Pons (tissue), 1 donor: ENCODE data around the gene CCDC9.
A peak's percentile ranks its signal among the peaks of the same experiment; 100 is the strongest.
"Not testable (repeated sequence)": the region's sequence is repeated elsewhere in the genome, so short reads cannot be mapped to it uniquely, and the experiment has no call there.

Source experiments
- DNase-seq: peaks from one replicate; pipeline ENCODE4 v3.0.0-alpha.2; 2016; ENCODE audit warnings: low spot score

The CCDC9 gene

DNA sequence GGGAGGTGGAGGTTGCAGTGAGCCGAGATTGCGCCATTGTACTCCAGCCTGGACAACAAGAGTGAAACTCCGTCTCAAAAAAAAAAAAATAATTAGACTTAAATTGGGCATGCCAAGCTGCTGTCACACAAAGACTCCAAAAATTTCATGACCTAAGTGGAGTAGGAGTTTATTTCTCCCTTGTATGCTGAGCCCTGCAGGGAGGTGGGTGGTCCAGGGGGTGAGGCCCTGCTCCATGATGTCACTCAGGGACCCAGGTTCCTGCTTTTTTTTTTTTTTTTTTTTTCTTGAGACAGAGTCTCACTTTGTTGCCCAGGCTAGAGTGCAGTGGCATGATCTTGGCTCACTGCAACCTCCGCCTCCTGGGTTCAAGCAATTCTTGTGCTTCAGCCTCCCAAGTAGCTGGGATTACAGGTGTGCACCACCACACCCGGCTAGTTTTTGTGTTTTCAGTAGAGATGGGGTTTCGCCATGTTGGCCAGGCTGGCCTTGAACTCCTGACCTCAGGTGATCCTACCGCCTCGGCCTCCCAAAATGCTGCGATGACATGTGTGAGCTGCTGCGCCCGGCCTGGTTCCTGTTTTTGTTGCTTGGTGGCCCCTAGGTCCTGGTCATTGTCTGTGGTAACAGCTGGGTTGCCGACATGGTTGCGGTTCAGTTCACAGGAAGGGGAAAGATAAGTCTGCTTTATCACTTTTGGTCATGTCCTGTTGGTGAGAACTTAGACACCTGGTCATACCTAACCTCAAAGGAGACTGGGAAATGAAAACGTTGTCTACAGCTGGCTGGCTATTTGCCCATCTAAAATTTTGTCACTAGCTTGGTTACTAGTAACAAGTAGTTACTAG, 5.8 kb downstream of the CCDC9 start:
- DNase-seq, result not testable (repeated sequence)

DNA sequence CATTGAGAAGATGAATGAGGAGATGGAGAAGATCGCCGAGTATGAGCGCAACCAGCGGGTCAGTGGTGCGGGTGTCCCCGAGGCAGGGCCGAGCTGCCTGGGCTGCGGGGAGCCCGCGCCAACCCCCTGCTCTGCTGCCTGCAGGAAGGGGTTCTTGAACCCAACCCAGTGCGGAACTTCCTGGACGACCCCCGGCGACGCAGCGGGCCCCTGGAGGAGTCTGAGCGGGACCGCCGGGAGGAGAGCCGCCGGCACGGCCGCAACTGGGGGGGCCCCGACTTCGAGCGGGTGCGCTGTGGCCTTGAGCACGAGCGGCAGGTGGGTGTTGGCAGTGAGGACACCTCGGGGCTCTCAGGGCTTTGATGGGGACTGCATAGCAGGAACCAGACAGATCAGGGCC, 8.3 kb downstream of the CCDC9 start:
- no peak for DNase-seq

DNA sequence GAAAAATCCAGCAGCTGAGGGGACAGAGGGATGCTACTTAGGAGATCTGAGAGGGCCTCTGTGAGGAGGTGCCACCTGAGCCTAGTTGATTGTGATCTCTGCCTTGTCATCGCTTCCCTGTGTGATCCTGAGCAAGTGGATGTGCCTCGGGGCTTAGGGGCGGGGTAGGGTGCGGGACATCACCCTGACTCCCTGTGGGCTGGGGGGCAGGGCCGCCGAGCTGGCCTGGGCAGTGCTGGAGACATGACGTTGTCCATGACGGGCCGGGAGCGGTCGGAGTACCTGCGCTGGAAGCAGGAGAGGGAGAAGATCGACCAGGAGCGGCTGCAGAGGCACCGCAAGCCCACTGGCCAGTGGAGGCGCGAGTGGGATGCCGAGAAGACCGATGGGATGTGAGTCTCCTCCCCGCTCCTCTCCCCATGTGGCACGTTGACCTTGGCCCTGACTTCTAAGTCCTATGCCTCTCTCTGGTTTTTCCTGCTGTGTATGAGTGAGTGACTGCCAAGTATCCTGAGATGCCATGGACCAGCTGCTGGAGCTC, 10.1 kb downstream of the CCDC9 start:
- DNase-seq, result no peak

DNA sequence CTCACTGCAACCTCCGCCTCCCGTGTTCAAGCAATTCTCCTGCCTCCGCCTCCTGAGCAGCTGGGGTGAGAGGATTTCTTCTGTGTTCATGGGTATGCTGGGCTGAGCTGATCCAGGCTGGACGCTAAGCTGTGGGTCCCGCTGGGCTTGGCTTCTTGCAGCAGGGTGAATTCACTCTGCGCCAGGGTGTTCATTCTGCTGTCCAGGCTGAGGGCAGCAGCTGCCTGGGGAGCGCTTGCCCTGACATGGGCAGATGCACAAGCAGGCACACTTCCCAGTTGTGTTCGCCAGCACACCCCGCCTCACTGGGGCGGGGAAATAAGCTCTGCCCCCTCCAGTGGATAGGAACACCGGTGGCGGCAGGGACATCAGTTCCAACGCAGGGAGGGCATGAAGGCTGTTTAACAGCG, 11.0 kb downstream of the CCDC9 start:
- DNase-seq, result peak; percentile 82

DNA sequence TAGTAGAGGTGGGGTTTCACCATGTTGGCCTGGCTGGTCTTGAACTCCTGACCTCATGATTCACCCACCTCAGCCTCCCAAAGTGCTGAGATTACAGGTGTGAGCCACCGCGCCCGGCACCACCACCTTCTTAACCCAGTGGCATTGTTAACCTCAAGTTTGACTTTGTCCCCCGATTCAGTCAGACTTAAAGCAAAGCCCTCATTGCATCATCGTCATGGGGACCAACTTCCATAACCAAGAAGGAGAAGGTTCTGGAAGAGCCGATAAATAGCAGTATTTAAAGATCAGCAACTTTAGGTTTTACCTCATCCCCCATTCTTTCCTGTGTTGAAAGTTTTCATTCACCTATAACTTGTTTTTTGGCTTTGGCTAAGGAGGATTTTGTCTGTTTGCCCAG, 11.7 kb downstream of the CCDC9 start:
- DNase-seq, result no peak

DNA sequence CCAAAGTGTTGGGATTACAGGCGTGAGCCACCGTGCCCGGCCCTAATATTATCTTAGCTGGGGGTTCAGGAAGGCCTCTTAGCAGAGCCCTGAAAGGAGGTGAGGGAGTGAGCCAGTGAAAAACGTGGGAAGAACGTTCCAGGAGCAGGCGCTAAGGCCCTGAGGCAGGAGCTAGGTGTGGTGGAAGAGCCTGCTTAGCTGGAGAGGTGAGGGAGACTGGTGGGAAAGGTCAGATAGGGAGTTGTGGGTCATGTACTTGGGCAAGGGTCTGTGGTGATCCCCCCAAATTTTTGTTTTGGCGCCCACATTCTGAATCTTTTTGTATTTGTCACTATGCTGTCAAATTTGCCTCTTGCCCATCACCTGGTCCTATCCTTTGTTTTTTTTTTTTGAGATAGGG, 13.3 kb downstream of the CCDC9 start:
- no peak for DNase-seq

DNA sequence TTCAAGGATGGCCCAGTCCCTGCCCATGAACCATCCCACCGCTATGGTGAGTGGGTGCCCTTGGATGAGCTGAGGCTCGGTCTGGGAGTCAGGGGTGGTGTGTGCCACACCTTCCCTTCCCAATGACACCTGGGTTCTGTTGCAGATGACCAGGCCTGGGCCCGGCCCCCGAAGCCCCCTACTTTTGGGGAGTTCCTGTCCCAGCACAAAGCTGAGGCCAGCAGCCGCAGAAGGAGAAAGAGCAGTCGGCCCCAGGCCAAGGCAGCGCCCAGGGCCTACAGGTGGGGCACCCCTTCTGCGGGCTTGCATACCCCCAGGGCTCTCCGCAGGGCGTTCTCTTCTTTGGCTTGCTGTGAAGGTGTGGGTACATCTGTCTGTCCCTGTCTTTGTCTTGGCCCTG, 14.1 kb downstream of the CCDC9 start:
- no peak for DNase-seq

DNA sequence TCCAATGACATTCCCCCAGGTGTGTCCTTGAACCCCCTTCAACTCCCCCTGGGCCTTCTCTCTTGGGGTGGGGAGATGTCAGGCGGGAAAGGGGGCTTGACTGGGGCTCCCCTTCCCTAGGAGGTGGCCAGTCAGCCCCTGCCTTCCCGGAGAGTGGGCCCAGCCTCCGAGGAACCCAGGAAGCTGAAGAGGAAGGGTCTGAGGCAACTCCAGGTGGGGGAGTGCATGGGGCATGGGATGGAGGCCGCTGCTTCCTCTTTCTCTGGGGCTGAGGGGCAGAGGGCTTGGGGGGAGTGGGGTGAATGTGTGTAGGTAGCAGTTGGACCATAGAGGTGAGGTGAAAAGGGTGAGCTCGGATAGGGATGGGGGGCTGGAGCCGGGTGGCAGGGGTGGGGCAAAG, 15.6 kb downstream of the CCDC9 start:
- no peak for DNase-seq

DNA sequence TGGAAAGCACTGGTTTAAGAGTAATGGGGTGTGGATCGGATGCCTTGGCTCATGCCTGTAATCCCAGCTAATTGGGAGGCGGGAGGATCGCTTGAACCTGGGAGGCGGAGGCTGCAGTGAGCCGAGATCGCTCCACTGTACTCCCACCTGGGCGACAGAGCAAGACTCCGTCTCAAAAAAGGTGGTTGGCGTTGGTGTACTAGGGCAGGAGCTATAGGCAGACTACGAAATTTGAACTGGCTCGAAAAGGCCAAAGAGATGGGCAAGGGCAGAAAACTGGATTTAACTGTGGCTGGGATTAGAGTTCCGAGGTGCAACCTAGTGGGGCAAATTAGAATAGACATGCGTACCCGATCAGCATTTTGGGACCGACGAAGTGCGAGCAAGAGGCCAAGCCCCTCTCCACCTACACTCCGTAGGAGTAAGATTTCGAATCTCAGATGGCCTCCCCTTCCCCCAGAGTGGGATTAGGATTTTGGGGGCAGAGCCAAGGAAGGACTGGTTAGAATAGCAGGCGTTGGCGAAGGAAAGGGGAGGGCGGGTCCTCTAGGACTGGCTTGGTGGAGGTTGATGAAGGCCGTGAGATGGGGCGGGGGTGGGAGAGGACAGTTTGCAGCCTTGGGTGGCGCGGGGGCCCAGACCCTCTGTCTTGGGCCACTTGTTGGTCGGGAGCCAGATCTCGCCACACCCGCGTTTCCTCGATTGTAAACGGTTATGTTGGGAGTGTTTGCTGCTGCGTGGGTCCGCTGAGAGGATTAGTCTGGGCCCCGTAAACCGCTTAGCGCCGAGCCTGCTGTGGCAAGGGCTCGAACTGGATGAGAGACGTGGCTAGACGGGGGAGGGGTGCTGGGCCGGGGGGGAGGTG, 16.4 kb downstream of the CCDC9 start:
- DNase-seq, result no peak

DNA sequence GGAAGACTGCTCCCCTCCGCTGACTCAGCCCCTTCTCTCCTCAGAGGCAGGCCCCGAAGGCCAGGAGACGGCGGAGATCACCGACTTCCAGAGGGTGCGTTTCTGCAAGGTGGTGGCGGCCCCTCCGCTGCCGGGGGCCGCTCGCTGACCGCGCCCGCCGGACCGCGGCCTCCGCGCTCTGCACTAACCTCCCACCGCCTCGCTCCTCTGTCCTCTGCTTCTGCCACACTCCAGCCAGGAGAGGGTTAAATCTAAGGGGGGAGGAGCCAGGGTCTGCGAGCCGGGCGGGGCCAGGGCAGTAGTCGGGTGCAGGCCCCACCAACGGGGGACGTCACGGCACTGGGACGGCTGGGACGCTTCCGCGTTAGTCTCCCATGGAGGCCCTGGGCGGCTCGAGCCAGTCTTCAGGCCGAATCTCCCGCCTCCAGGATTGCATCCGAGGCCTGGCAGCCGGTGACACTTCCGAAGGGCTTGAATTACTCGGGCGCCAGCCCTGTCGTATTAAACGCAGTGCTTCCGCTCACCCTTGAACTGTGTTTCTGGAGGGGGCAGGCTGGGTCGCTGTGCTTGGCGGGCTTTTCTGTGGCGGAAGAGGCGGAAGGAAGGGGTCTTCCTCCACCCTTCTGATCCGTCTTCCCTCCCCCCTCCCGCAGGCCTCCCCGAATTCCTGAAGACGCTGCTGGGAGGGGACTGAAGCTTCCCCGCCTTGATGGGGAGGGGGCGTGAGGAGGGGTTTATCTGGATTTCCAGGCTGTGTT, 17.2 kb downstream of the CCDC9 start:
- peak; percentile 85 for DNase-seq

DNA sequence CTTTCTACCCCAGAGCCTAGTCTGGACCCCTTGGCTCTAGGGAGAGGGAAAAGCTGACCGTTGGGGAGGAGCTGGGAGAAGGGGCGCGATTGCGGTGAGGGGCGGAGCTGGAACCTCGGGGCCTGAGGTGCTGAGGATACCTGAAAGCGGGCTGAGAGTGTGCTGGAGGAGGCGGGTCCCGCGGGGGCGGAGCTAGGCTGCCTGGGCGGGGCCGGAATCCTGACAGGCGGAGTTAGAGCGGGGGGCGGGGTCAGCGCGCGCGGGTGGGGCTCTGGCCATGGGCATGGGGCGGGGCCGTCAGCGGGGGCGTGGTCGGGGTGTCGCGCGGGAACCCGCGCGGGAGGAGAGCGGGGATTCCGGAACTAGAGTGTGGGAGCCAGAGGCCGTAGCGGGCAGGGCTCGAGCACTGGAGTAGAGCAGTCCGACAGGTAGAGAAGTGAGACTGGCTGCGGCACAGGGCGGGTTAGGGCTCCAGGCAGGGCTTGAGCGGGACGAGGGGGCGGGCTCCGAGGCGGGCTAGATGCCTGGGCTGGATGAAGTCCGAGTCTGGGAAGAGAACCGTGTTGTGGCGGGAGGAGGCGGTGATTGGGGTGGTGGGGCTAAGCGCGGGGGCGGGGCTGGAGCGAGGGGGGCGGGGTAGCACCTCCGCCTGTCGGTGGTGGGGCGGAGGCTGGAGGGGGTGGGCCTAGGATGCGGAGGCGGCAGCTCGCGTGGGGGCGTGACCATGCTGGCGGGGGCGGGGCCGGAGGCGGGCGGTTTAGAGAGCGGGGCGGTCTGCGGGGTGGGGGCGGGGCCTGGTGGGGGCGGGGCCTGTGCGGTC, 18.0 kb downstream of the CCDC9 start, which contains the start of gene INAFM1:
INAFM1 (plus strand) TSS at position 815 of the 820 bp plus-strand sequence. CDS start 35 bp downstream, outside the sequence.
- DNase-seq, result peak; percentile 89

DNA sequence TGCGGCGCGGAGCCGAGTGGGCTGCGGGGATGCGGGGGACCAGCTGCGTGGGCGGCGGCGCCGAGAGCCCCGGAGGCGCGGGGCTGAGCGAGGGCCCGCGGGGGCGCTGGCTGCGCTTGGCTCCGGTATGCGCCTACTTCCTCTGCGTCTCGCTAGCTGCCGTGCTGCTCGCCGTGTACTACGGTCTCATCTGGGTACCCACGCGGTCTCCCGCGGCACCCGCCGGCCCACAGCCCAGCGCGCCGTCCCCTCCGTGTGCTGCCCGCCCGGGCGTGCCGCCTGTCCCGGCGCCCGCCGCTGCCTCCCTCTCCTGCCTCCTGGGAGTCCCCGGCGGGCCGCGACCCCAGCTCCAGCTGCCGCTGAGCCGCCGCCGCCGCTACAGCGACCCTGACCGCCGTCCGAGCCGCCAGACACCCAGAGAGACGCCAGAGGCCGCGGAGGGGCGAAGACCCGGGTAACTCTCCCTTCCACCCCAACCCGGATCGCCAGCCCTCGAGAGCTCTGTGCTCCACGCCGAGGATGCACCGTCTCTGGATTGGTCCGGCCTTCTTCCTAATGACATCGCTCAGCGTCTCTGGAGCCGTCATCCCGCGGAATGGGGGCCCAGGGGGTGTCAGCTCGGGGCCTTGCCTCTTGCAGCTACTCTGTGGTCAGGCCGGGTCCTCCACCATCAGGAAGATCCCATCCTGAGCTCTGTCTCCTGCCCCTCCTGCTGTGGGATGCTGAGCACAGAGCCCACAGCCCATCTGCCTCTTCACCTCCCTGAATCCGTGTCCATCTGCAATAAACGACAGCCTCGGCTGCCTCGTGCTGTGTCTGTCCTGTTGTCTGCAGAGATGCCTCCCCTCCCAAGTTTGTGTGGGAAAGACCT, 18.8 kb downstream of the CCDC9 start:
- no peak for DNase-seq

DNA sequence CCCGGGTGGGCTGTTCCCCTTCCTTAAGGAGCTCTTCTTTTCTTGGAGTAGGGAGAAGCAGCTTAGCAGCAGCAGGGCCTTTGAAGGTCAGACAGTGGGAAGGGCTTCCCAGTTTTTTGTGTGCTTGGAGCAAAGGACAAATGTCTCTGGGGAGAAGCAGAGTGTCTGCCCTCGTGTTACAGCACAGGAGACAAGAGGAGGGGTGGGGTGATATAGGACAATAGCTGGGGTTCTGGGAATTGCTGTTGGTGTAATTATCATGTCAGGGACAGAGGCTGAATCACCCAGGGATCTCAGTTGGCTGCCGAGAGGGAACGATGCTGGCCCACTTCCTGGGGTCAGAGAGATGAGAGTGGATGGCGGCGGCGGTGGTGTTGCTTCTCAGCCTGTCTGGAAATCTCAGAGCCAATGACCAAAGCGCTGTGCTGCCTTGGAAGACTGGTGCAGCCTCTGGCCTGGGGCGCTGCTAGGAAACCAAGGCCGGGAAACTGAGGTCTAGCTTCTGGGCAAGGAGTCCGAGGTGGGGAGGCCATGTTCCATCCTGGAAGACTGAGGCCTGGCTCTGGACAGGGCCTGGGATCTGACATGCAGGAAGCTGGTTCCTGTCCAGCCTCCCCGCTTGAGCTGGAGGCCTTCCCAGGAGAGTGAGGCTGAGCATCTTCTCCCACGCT, 19.6 kb downstream of the CCDC9 start:
- DNase-seq, result no peak

DNA sequence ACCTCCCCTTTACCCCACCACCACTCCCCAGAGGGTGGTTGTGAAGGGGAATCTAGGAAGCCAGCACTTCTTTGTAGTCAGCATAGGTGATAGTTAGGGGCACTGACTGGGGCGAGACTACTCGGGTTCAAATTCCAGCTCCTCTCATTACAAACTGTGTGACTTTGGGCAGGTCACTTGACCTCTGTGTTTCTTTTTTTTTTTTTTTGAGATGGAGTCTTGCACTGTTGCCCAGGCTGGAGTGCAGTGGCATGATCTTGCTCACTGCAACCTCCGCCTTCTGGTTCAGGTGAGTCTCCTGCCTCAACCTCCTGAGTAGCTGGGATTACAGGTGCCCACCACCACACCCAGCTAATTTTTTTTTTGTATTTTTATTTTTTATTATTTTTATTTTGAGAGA, 20.2 kb downstream of the CCDC9 start:
- DNase-seq, result not testable (repeated sequence)

DNA sequence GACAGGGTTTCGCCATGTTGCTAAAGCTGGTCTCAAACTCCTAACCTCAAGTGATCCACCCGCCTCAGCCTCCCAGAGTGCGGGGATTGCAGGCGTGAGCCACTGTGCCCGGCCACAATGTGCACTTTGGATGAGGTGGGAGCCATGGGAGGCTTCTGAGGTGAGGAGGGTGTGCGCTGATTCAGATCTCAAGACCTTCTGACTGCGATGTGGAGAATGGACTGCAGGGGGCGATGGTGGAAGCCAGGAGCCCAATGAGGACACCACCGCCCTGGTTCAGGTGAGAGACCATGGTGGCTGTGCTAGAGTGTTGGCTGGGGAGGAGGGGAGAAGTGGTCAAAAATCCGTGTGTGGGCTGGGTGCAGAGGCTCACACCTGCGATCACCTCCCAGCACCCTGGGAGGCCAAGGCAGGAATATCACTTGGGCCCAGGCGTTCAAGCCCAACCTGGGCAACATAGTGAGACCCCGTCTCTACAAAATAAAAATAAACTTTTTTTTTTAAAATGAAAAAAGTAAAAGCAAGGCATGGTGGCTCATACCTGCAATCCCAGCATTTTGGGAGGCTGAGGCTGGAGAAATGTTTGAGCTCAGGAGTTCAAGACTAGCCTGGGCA, 24.0 kb downstream of the CCDC9 start:
- no peak for DNase-seq

DNA sequence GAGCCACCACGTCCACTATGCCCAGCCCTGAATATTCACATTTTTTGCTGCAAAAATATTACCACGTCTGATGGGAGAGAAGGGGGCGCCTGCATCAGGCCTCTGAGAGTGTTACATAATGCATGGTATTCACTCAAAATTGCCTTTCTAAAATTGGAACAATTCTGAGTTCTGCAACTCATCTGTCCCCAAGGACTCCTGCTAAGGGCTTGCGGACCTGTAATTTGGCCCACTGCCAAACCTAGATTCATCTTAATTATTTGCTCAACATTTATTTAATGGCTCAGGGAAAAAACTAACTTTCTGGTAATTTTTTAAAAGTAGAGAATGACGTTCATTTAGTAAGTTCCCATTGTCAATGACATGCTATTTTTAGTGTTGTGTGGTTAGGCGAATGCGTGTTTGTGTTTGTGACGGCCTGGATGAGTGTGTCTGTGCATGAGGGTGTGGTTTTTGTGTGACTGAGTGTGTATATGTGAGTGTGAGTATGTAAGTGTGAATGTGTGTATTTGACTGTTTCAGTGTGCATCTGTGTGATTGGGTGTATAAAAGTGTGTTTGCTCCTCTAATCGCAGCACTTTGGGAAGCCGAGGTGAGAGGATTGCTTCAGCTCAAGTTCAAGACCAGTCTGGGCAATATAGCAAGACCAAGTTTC, 27.2 kb downstream of the CCDC9 start:
- no peak for DNase-seq

DNA sequence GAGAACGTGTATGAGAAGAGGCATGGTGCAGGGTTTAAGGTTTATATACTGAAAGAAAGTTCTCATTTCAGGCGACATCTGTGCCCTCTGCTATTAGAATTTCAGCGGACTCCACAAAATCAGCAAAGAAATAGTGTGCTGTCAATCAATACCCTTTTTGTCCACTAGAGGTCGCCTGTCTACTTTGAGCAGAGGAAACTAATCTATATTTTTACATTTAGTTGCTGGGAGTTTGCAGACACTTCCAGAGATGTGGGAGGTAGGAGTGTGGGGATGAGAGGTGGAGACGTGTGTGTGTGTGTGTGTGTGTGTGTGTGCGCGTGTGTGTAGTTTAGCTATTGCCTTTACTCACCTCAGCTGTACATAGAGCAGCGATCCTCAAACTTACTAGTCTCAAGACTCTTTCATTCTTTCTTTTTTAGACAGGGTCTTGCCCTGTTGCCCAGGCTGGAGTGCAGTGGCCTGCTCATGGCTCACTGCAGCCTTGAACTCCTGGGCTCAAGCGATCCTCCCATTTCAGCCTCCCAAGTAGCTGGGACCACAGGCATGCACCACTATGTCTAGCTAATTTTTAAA, 28.1 kb downstream of the CCDC9 start:
- peak; percentile 52 for DNase-seq

DNA sequence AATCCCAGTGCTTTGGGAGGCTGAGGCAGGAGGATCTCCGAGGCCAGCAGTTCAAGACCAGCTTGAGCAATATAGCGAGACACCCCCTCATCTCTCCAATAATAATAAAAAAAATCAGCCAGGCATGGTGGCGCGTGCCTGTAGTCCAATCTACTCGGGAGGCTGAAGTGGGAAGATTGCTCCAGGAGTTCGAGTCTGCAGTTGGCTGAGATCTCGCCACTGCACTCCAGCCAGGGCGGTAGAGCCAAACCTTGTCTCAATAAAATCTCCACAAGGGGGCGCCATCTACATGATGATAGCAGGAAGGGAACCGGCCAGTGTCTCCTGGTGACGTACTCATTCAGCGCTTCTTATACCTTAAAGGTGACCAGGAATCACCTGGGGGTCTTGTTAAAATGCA, 39.7 kb downstream of the CCDC9 start:
- DNase-seq, result peak; percentile 82
